ENCODE data around the gene MGAM2. TPM values are rescaled to one million over a fixed set of nuclear protein-coding genes. Genes with fewer than 3 reads are reported as not detected.

Gene MGAM2
- total RNA-seq (under 1 TPM; 0.09 to 0.59 TPM), polyA plus RNA-seq (under 1 TPM; 0.09 to 0.13 TPM)

- Histone ChIP-seq H3K27me3 (ENCODE audit: control insufficient read depth in 4 of 4, insufficient read depth in 4 of 4, low read length in 3 of 4) (peaks cover 0 to 2% (median 0%) of the 10 kb centered on the region in 4 donors), H3K9me3 (ENCODE audit: control insufficient read depth in 4 of 4, low read length in 3 of 4) (no peaks in the 10 kb centered on the region), H3K4me3 (ENCODE audit: low read depth in 1 of 3, low read length in 3 of 3) (no peak within 1 kb of the TSS), H3K27ac (ENCODE audit: low read depth in 1 of 2, low read length in 2 of 2) (no peak within 1 kb of the TSS), H3K4me1 (ENCODE audit: control insufficient read depth in 4 of 4, insufficient read depth in 4 of 4, low read length in 3 of 4) (no peaks in the 10 kb centered on the region), H3K36me3 (ENCODE audit: control insufficient read depth in 4 of 4, insufficient read depth in 3 of 4, low read depth in 1 of 4, low read length in 3 of 4) (no peaks in the 10 kb centered on the region), H3K9ac (ENCODE audit: low read depth in 1 of 2, low read length in 2 of 2) (no peak within 1 kb of the TSS)
- DNase-seq (ENCODE audit: low spot score): no peak
- 69% methylated on average over 4 of the region's 4 CpGs for WGBS
- no peak for TF ChIP-seq RXRA (IDR thresholded peaks at IDR 0.05)
- TF ChIP-seq EGR1 (IDR thresholded peaks at IDR 0.05; ENCODE audit: low read depth in 2 of 2): no peak
- TF ChIP-seq JUND (IDR thresholded peaks at IDR 0.05): no peak
- TF ChIP-seq SP1 (IDR thresholded peaks at IDR 0.05): no peak
- TF ChIP-seq RAD21 (IDR thresholded peaks at IDR 0.05): no peak
- TF ChIP-seq, protein P1, sequence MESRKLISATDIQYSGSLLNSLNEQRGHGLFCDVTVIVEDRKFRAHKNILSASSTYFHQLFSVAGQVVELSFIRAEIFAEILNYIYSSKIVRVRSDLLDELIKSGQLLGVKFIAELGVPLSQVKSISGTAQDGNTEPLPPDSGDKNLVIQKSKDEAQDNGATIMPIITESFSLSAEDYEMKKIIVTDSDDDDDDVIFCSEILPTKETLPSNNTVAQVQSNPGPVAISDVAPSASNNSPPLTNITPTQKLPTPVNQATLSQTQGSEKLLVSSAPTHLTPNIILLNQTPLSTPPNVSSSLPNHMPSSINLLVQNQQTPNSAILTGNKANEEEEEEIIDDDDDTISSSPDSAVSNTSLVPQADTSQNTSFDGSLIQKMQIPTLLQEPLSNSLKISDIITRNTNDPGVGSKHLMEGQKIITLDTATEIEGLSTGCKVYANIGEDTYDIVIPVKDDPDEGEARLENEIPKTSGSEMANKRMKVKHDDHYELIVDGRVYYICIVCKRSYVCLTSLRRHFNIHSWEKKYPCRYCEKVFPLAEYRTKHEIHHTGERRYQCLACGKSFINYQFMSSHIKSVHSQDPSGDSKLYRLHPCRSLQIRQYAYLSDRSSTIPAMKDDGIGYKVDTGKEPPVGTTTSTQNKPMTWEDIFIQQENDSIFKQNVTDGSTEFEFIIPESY (IDR thresholded peaks at IDR 0.05): no peak
- TF ChIP-seq MAX (IDR thresholded peaks at IDR 0.05): no peak
- no peak for TF ChIP-seq HNF4A (conservative IDR thresholded peaks at IDR 0.05)
- no peak for TF ChIP-seq GABPA (IDR thresholded peaks at IDR 0.05 in 1 of 2, conservative IDR thresholded peaks at IDR 0.05 in 1 of 2)
- TF ChIP-seq FOXA2 (IDR thresholded peaks at IDR 0.05): no peak
- TF ChIP-seq FOXA1 (IDR thresholded peaks at IDR 0.05): no peak
- no peak for TF ChIP-seq HNF4G (IDR thresholded peaks at IDR 0.05)
- no peak for TF ChIP-seq NR2F2 (IDR thresholded peaks at IDR 0.05)
- TF ChIP-seq, protein P2, sequence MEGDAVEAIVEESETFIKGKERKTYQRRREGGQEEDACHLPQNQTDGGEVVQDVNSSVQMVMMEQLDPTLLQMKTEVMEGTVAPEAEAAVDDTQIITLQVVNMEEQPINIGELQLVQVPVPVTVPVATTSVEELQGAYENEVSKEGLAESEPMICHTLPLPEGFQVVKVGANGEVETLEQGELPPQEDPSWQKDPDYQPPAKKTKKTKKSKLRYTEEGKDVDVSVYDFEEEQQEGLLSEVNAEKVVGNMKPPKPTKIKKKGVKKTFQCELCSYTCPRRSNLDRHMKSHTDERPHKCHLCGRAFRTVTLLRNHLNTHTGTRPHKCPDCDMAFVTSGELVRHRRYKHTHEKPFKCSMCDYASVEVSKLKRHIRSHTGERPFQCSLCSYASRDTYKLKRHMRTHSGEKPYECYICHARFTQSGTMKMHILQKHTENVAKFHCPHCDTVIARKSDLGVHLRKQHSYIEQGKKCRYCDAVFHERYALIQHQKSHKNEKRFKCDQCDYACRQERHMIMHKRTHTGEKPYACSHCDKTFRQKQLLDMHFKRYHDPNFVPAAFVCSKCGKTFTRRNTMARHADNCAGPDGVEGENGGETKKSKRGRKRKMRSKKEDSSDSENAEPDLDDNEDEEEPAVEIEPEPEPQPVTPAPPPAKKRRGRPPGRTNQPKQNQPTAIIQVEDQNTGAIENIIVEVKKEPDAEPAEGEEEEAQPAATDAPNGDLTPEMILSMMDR (IDR thresholded peaks at IDR 0.05; ENCODE audit: low read depth, low read length, missing input control): no peak
- TF ChIP-seq REST (IDR thresholded peaks at IDR 0.05): no peak
- no peak for TF ChIP-seq ATF3 (IDR thresholded peaks at IDR 0.05)
- TF ChIP-seq TAF1 (conservative IDR thresholded peaks at IDR 0.05): no peak
- no peak for TF ChIP-seq YY1 (IDR thresholded peaks at IDR 0.05)
These were observed at the start of gene MGAM2 for GRCh38 chr7:142111499-142111898. Gene MGAM2, plus strand, starts transcription at chr7:142111718. Its CDS starts 5,156 bp downstream, at chr7:142116874.

Measured in liver (tissue), 9 donors.